H1 (cell line): ENCODE data around the gene IL5RA. TPM values are rescaled to one million over a fixed set of nuclear protein-coding genes. Genes with fewer than 3 reads are reported as not detected.

Experiments used
- BACH1 ChIP-seq: IDR thresholded peaks from 2 replicates; pipeline ENCODE4 v1.6.1; 2012; ENCODE audit warnings: low read length, improper control_type of control experiment
- GABPA ChIP-seq: IDR thresholded peaks from 2 replicates; pipeline ENCODE4 v1.6.1; 2011; ENCODE audit warnings: mild to moderate bottlenecking, low read length, moderate library complexity, borderline replicate concordance; ENCODE audit not compliant: insufficient read depth
- SIRT6 ChIP-seq: IDR thresholded peaks from one replicate; pipeline ENCODE4 v1.7.1; 2012; ENCODE audit warnings: low read length, inconsistent platforms
- SRF ChIP-seq: IDR thresholded peaks from 2 replicates; pipeline ENCODE4 v1.6.1; 2011; ENCODE audit warnings: mild to moderate bottlenecking, low read depth, low read length, moderate library complexity
- polyA plus RNA-seq, 7 experiments: library from polyadenylated mRNA; depleted of rRNA in 3 of 7; stranded (reverse) in 5 of 7; unstranded in 2 of 7; fragments of >200 nt in 5 of 7; fragments of 200-250 nt in 2 of 7; gene quantifications; 1 replicate in 5 of 7; 2 replicates in 1 of 7; 4 replicates in 1 of 7; pipeline versions ENCODE4 v1.2.1 to v1.2.3, GENCODE V29; 2011 to 2013; ENCODE audit warnings: missing spikeins in 2 of 7, mixed read lengths in 2 of 7
- total RNA-seq: library from RNA; stranded (reverse); fragmentation: NEBNext Ultra II Directional; extraction: Animal tissue kit (Norgen Biotek cat#: 25700); gene quantifications from 2 replicates; pipeline ENCODE4 v1.2.1, GENCODE V29; 2021

IL5RA gene
- total and polyA plus RNA-seq, 2 of the 8 experiments (the other 6 are each of a cell fraction or from before 2014, with no cell fraction given) = not detected

DNA sequence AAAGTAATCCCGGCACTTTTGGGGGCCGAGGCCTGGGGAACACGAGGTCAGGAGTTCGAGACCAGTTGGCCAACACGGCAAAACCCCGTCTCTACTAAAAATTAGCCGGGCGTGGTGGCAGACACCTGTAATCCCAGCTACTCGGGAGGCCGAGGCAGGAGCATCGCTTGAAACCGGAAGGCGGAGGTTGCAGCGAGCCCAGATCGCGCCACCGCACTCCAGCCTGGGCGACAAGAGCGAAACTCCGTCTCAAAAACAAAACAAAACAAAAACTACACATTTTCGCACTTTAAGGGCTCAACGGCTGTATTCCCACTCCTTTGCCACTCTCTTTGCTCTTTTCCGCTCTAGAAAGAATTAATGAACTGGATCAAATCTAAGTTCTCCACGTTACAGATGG is 15.8 kb upstream of the IL5RA start (continued):
- TF ChIP-seq SRF = no peak
- TF ChIP-seq BACH1 = no peak
- no peak for TF ChIP-seq GABPA
- TF ChIP-seq SIRT6 = no peak
